HG03558 (cell line): Measurements from ENCODE around the gene SORCS2.

ENCODE experiments used
- ATAC-seq: cut with Tn5 transposase; IDR thresholded peaks from one replicate; pipeline ENCODE4 v1.9.1; 2021; ENCODE audit warnings: moderate number of reproducible peaks; ENCODE audit not compliant: unreplicated experiment; ENCODE audit errors: extremely low read depth

The SORCS2 gene

GRCh38 chr4:7342223-7343080 is 150.1 kb downstream of the SORCS2 start:
- ATAC-seq: no peak

GRCh38 chr4:7343081-7343655 is 150.8 kb downstream of the SORCS2 start:
- ATAC-seq: no peak

DNA sequence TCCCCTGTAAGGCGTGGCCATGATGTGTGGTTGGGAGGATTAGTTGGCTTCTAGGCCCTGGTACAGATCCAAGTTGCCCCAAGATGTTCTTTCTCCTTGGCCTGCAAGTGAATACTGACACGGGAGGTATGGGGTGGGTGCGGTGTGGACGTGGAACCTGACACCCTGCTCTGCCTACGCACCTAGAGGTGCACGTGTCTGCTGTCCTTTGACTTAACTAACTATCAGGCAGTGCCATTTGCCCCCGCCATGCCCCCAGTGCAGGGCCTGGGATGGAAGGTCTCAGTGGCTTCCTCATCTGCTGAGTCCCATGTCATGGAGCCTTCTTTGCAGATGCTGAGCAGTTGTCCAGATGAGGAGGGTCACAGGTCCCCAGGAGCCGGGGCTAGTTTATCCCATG is 151.6 kb downstream of the SORCS2 start:
- ATAC-seq: no peak

DNA sequence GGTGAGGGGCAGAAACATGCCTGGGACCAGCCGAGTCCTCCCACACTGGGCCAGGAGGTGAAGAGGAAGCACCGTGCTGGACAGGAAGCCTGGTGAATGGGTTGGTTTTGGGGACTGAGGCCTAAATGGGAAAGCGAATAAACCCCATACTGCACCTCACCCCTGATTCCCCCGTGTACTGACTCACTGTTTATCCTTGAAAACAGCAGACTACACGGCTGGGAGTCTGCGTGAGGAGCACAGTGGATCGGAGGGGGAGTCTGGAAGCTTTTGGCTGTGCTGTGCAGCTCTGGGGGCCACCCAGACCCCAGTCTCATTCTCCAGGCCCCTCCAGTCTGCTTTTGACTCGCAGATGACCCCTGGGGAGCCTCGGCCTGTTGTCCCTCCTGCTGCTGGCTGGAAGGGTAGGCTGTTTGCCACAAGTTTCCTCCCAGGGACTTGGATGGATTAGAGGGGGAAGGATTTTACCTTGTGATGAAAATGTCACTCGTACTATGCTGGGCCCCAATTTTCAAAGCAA is 152.4 kb downstream of the SORCS2 start:
- ATAC-seq: no peak

DNA sequence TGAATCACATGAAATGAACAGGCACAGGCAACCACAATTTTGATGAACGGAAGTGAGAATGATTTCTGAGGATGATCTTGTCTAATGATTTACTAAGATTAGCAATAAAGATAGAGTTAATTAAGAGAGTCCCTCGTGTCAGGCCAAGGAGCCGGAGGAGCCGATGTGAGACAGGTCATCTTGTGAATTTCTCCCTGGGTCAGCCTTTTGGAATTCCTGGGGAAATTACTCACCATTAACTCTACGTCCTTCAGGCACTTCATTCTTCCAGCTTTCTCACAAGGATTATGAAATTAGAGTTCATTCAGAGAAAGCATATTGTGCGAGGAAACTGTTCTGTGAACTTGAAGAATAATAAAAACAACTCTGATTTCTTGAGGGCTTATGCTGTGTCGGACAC is 155.6 kb downstream of the SORCS2 start:
- ATAC-seq: no peak

- ATAC-seq: no peak
Observed at GRCh38 chr4:7348946-7349900, 156.9 kb downstream of the SORCS2 start.

DNA sequence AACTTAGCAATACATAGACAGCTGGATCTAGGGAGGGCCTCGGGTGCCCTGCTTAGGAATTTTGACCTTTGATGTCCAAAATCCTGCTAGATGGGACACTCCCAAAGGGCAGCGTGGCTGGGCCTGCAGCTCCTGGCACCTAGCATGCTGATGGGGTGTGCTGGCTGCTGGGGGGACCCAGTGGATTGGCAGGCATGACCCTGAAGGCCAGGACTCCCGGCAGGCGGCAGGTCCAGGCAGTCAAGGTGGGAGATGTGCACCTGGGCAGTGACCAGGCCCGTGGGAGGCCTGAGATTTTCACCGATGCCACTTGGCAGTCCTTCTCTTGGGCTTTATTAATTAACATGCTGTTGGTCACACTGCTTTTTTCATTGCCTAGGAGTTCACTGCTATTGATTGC is 158.1 kb downstream of the SORCS2 start:
- no peak for ATAC-seq

- no peak for ATAC-seq
Observed at GRCh38 chr4:7351014-7351413, 158.7 kb downstream of the SORCS2 start.

GRCh38 chr4:7352486-7352885 is 160.1 kb downstream of the SORCS2 start:
- no peak for ATAC-seq

- ATAC-seq: no peak
Observed at GRCh38 chr4:7353046-7353790, 160.9 kb downstream of the SORCS2 start.

- ATAC-seq: no peak
Observed at GRCh38 chr4:7353846-7354610, 161.7 kb downstream of the SORCS2 start.

- ATAC-seq: no peak
Observed at GRCh38 chr4:7354927-7355326, 162.6 kb downstream of the SORCS2 start.

- no peak for ATAC-seq
Observed at GRCh38 chr4:7355795-7356194, 163.5 kb downstream of the SORCS2 start.

DNA sequence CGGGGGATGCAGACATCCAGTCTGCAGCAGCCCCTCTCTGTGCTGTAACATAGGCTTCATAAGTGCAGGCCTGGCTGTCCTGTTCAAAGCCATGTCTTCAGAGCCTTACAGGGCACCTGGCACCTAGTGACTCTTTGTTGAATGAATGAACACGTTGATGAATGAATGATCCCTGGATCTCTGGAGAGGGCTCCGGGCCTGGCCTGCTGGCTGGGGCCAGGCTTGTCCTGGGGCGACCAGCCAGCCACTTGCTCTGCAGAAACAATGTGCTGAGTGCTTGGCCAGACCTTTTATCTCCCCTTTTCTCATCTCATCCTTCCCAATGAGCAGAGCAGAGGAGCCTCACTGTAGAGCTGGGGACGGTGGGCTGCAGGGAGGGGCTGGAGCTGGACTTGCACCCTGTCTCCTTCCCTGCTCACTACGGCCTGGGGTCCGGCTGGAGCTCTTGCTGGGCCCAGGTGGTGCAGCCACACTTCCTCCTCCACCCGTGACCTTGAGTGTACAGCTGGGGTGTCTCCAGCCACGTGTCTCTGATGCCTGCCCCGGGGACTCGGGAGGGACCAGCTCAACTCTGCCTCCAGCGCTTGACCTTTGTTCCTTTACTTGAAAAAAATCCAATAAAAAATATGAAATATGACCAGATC is 164.5 kb downstream of the SORCS2 start:
- ATAC-seq: no peak

DNA sequence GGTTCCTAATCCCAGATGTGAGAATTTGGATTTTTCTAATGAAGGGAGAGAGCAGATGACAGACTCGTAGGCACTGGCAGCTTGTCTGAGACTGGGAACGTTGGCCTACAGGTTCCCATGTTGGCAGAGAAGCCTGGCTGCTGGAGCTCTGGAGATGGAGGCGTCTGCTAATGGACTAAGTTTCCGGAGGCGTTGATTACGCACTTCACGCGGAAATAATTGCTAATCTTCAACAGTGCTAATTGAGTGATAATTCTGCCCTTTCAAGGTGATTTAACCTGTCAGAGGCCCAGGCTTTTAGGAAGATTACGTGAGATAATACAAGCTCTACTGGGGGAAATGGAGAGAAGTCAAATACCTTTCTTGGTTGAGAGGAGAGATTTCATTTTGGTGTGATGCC is 165.0 kb downstream of the SORCS2 start:
- no peak for ATAC-seq

- no peak for ATAC-seq
Observed at GRCh38 chr4:7358100-7358735, 165.9 kb downstream of the SORCS2 start.

- no peak for ATAC-seq
Observed at GRCh38 chr4:7359400-7360062, 167.2 kb downstream of the SORCS2 start.

GRCh38 chr4:7360806-7361205 is 168.5 kb downstream of the SORCS2 start:
- no peak for ATAC-seq
